NCI-H2029 treated with DMSO at 0.1 percent for 48 hours (cell line): ENCODE results near the gene CLDN2.
"Not testable (repeated sequence)": the region's sequence is repeated elsewhere in the genome, so short reads cannot be mapped to it uniquely, and the experiment has no call there.

Source experiments
- DNase-seq: peaks from one replicate; lab custom pipeline; 2025; lab: John Stamatoyannopoulos, UW

CLDN2 gene, protein sequence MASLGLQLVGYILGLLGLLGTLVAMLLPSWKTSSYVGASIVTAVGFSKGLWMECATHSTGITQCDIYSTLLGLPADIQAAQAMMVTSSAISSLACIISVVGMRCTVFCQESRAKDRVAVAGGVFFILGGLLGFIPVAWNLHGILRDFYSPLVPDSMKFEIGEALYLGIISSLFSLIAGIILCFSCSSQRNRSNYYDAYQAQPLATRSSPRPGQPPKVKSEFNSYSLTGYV

DNA sequence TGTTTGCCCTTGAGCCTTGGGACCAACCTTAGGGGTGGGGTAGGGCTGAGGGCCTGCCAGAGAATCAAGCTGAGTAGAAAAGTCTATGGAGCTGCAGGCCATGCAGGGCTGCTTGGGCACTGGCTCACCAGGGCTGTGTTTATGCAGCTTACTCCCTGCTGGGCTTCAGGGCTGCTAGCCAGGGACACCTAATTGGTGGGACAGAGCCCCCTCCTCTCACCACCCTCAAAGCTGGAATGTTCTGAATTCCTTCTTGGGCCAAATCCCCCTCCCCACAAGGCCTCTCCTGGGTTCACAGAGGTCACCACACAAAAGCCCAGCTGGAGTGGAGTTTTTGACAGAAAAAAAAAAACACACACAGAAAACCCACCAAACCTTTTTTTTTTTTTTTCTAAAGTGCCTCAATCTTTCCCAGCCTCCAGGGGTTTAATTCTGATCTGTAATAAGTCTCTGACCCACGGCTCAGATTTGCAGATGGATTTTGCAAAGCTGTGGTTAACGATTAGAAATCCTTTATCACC lies at the start of gene CLDN2:
CLDN2 (plus strand) TSS at position 471 of the 521 bp plus-strand sequence. CDS start 7,827 bp downstream, outside the sequence.
- DNase-seq: no peak

GRCh38 chrX:106872796-106873195 lies 47.4 kb upstream of the CLDN2 start:
- not testable (repeated sequence) for DNase-seq

DNA sequence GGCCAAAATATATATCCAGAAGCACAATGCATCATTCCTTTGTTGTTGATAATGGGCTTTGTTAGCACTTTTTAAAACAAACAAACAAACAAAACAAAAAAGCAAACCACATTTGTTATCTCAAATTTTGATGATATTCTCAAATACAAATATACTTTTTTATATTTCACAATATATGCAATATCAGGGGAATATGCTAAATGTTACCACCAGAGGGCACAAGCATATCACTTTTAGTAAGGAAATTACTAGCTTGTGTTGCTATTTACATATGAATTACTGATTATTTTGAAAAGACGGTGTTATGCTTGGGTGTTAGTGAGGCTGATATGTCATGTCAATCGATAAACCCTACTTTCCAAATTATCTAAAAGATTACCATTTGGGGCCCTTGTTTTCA lies 46.1 kb upstream of the CLDN2 start:
- no peak for DNase-seq

GRCh38 chrX:106875151-106875550 lies 45.1 kb upstream of the CLDN2 start:
- no peak for DNase-seq

- DNase-seq: no peak
Observed at GRCh38 chrX:106889468-106889867, 30.7 kb upstream of the CLDN2 start.

DNA sequence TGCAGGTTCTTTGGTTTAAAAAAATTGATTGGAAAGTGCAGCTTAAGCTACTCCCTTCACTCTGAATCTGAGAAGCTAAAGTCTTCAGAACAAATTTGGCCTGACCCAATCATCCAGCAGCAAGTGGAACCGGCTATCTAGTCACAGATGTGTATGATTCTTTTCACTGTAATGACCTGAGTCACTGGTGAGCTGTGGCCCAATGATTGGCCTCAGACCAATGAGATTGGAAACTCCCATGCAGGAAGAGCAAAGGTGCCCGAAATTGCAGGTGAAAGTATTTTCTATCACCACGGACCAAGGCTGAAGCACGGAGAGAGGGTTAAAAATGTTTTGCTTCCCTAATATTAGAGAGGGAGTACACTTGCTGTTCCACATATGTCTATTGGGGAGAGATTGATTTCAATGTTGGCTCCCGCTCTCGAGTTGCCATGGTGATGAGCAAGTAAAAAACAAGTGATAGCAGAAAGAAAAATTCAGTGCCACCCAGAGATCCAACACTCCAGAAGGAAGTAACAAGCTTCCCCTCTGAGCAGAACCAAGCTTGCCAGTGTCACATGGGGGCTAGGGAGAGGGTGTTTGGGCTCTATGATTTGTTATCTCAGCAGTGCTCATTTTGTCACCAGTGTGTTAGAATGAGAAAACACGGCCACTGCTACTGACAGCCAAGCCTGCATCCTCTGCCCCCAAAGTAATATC lies 28.3 kb upstream of the CLDN2 start:
- DNase-seq: no peak

GRCh38 chrX:106894392-106894909 lies 25.8 kb upstream of the CLDN2 start:
- DNase-seq: no peak

DNA sequence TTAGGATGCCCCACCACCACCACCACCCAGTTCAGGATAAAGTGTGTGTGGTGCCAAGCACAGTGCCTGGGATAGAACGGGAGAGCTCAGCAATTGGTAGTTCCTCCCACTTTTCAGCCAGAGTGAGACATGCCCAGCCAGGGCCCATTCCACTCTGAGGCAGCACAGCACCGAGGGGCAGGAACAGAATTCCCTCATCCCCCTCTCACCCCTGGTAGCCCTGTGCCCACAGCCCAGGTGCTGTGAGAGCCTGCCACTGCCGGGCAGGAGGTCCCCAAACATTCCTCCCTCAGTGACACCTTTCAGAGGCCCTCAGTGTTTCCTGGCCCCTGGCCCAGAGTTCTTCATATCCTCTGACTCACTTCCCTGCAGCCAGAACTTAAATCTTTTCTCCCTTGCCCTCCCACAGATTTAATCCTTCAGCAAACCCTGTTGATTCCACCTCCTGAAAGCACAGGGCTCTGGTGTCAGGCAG lies 25.2 kb upstream of the CLDN2 start:
- DNase-seq: no peak

DNA sequence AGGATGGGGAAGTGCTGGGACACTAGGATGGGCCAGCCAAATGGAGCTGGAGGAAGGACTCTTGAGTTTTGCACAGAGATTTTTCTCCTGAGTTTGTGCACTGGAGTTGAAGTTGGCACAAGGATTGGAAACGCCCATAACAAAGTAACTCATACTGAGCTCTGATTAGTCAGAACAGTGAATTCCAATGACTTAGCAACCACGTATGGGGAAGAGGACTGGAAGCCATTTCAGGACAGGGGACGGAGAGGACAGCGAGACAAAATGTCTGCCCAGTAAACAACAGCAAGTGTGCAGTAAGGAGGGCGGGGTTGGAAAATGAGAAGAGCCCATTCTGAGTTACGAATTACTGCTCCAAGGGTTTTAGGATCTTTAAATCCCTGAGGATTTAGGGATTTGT lies 22.9 kb upstream of the CLDN2 start:
- no peak for DNase-seq

DNA sequence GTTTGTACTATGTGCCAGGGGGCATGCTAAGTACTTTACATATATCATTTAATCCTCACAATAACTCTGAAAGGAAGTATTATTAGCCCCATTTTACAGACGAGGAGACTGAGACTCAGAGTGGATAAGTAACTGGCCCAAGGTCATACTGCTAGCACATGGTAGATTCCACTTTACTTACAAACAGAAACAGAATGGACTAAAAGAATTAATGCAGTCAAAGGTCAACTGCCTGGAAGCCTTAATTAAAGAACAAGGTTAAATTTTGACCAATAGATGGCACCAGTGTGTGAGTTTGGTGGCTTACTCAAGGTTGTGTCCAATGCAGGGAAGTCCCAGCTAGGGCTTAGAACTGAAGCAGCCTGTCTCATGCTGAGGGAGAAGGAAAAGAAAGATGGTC lies 21.7 kb upstream of the CLDN2 start:
- peak; percentile 3 for DNase-seq

DNA sequence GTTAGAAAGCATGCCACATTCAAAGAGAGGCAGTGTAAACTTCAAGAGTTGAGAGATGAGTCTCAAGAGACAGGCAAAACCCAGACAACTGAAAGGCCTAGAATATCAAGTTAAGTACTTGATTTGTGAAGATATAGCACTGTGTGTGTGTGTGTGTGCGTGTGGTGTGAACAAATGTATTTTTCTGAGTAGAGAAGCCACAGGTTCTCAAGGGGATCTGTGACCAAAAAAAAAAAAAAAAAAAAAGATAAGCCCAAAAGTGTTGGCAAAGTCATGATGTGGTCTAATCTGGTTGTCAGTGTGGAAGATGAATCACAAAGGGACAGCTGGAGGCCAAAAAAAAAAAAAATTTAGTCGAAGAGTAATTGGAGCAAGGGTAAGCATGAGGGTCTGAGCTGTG lies 20.9 kb upstream of the CLDN2 start:
- no peak for DNase-seq

DNA sequence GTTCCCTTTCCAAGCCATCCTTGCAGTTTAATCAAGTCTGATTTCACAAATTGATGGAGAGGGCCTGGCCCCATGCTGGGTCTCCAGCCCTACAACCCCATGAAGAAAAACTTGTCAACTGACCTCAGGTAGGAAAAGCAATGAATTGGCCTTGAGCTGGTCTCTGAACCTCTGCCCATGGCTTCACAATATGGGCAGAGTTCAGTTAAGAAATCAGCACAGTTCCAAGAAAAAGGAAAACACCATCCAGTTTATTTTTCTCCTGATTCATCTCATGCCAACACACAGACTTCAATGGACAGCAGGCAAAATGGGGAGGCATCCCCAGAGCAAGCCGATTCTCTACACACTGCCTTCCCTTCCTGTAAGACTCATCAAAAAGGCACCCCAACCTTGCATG lies 20.4 kb upstream of the CLDN2 start:
- DNase-seq: no peak

DNA sequence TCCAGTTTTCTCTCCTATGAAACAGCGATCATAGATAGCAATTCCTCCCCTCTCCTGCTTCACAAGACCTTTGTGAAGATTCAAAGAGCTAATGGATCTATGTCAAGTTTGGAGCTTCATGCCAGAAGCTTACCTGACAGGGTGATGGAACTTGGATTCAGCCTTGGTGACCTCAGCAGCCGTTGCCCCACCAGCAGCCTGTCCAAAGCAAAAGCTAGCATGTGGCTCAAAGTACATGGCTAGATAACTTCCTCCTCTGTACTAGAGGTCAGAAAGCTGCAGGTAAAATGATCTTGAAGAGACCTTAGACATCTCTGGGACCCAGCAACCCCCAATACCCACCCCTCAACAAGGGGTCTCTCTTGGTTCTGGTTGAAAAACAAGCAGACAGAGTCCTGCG lies 18.9 kb upstream of the CLDN2 start:
- DNase-seq: no peak

- no peak for DNase-seq
Observed at GRCh38 chrX:106901781-106902219, 18.4 kb upstream of the CLDN2 start.

- DNase-seq: no peak
Observed at GRCh38 chrX:106902684-106903083, 17.5 kb upstream of the CLDN2 start.

DNA sequence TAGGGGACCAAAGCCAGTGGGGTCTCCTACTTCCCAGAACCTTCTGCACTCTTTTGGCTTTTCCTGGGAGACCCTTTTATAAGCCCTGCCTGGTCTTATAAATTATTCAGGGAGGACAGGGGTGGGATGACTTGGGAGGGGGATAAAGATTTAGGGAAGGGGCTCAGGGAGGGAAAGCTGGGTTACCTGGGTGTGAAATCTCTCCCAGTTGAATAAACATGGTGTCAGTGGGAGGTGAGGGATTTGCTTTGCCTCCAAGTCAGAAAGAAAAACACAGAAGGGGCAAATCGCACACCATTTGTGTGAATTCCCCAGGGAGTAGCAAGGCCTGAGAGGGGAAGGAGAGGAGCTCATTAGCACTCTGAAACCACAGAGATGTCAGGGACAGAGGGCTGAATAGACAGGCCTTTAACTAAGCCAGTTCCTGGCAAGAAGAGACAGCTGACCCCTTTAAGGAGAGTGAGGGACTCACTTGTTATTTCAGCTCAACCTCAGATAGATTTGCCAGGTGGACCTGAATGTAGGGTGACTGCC lies 16.8 kb upstream of the CLDN2 start, which contains the start of gene RIPPLY1:
RIPPLY1 (minus strand) TSS at position 51 of the 534 bp plus-strand sequence. CDS start 54 bp downstream, outside the sequence.
- DNase-seq: no peak

- DNase-seq: no peak
Observed at GRCh38 chrX:106903856-106904528, 16.2 kb upstream of the CLDN2 start.

DNA sequence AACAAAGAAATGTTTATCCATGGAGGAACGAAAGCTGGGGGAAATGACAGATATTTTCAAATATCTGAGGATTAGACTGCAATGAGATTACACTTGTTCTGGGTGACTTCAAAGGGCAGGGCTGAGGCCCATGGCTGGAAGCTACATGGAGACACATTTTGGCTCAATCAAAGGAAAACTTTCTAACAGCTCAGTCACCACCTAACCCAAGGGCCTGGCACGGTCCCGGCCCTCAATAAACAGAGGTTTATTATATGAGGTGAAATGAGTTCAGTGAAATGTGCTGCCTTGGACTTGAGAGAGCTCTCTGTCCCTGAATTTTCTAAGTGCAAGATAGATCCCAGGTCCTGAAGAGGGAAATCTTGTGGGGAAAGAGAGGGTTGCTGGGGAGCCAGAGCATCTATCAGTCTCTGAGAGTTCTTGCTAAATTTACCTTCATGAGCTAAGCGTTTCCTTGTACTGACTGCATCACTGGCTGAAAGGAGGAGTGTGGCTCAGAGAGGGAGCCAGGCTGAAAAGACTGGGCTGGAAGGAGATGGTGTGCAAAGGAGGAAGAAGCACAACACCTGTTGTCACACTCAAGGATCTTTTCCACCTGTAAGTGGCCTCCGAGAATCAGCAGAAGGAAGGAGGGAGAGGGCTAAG lies 15.0 kb upstream of the CLDN2 start:
- DNase-seq: no peak

GRCh38 chrX:106906361-106906760 lies 13.8 kb upstream of the CLDN2 start:
- DNase-seq: no peak

DNA sequence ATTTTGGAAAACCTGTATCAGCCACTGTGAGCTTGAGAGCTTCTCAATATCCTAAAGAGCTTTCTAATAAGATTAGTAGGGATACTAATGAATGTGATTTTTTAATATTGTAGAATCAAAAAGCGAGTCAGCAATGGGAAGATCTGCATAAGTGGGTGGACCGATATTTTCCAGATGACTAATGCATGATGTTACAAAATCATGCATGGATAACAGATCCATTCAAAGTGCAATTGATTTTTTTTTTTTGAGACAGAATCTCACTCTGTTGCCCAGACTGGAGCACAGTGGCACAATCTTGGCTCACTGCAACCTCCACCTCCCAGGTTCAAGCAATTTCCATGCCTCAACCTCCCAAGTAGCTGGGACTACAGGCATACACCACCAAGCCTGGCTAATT lies 7.3 kb upstream of the CLDN2 start:
- no peak for DNase-seq

DNA sequence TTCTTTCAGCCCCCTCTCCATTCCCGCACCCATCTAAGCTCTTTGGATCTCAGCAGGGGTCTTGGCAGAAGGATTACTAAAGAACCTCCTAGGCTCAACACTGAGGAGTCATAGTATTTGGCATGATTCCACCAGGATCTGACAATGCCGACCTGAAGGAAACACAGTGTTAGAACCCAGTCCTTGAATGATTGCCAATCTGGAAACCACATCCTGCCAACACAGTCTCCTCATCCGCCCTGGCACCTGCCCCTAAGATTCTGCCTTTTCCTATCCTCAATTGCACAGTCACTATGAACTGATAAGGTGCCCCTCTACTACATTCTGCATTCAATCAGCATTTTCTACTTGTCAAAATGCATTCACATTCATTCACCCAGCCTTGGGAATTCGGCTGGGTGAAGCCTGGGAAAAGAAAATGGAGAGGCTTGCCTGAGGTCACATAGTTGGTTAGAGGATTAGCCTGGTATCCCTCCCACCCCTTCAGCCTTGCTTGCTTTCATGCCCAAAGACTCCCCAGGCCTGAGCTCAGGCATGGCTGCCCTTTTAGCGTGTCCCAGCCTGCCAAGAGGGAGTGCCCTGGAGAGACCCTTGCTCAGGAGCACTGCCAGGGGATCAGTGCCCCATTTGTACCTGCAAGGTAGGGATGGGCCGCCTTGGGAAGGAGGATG lies 2.2 kb upstream of the CLDN2 start:
- peak; percentile 46 for DNase-seq
